Neural cell (in vitro differentiated cells): ENCODE data around the gene STARD9. TPM values are rescaled to one million over a fixed set of nuclear protein-coding genes. Genes with fewer than 3 reads are reported as not detected.

Experiments used
- H2AFZ ChIP-seq: fragments of 200-600, 300-800 bp; sonication (generic), shearing (Covaris generic); 2 replicates; pipeline ENCODE4 v1.6.0; 2014; ENCODE audit warnings: low read depth, mild to moderate bottlenecking, antibody characterized with exemption, low read length, moderate library complexity
- H3F3A ChIP-seq: fragments of 200-600 bp; shearing (Covaris generic); 2 replicates; pipeline ENCODE4 v1.6.1; 2016; ENCODE audit warnings: mild to moderate bottlenecking, moderate library complexity, mixed read lengths, antibody characterized with exemption, low read length; ENCODE audit not compliant: insufficient read depth, poor library complexity, severe bottlenecking
- H3K27ac ChIP-seq: fragments of 200-600, 300-800 bp; sonication (generic), shearing (Covaris generic); 2 replicates; pipeline ENCODE4 v1.5.1; 2014; ENCODE audit warnings: mild to moderate bottlenecking, low read length, moderate library complexity
- H3K27me3 ChIP-seq: fragments of 300-800, 200-600 bp; sonication (generic), shearing (Covaris generic); 2 replicates; pipeline ENCODE4 v1.6.0; 2014; ENCODE audit warnings: mild to moderate bottlenecking, low read depth, low read length, moderate library complexity; ENCODE audit not compliant: insufficient read depth
- H3K36me3 ChIP-seq: fragments of 300-800, 200-600 bp; sonication (generic), shearing (Covaris generic); 2 replicates; pipeline ENCODE4 v1.5.1; 2014; ENCODE audit warnings: mild to moderate bottlenecking, antibody characterized with exemption, low read length, moderate library complexity; ENCODE audit not compliant: insufficient read depth
- H3K4me2 ChIP-seq: fragments of 300-800, 200-600 bp; sonication (generic), shearing (Covaris generic); 2 replicates; pipeline ENCODE4 v1.6.0; 2014; ENCODE audit warnings: mild to moderate bottlenecking, low read length
- H3K4me3 ChIP-seq: fragments of 300-800, 200-600 bp; sonication (generic), shearing (Covaris generic); 2 replicates; pipeline ENCODE4 v1.5.1; 2014; ENCODE audit warnings: mild to moderate bottlenecking, low read length, moderate library complexity
- H3K79me2 ChIP-seq: fragments of 200-600 bp; shearing (Covaris generic); replicated peaks from 2 replicates; pipeline ENCODE4 v1.6.0; 2014; ENCODE audit warnings: mild to moderate bottlenecking, low read length, moderate library complexity; ENCODE audit not compliant: insufficient read depth
- H3K9ac ChIP-seq: fragments of 300-800, 200-600 bp; sonication (generic), shearing (Covaris generic); 2 replicates; pipeline ENCODE4 v1.6.1; 2016; ENCODE audit warnings: mild to moderate bottlenecking, low read length, mixed read lengths
- H3K9me2 ChIP-seq: fragments of 200-600 bp; shearing (Covaris generic); 2 replicates; pipeline ENCODE4 v1.6.1; 2016; ENCODE audit warnings: mild to moderate bottlenecking, low read length, mixed read lengths; ENCODE audit not compliant: insufficient read depth
- H3K9me3 ChIP-seq: fragments of 200-600, 300-800 bp; sonication (generic), shearing (Covaris generic); 2 replicates; pipeline ENCODE4 v1.6.1; 2016; ENCODE audit warnings: mild to moderate bottlenecking, mixed run types, low read length, moderate library complexity, mixed read lengths
- H4K20me1 ChIP-seq: fragments of 200-600 bp; shearing (Covaris generic); 2 replicates; pipeline ENCODE4 v1.6.1; 2016; ENCODE audit warnings: mild to moderate bottlenecking, mixed run types; ENCODE audit not compliant: insufficient read depth
- CTCF ChIP-seq: fragments of 450-650 bp; IDR thresholded peaks from 2 replicates; pipeline ENCODE4 v1.5.1; 2014; ENCODE audit warnings: antibody characterized with exemption, mild to moderate bottlenecking, moderate library complexity; ENCODE audit not compliant: poor library complexity, severe bottlenecking
- EP300 ChIP-seq: fragments of 450-650 bp; conservative IDR thresholded peaks from 2 replicates; pipeline ENCODE4 v1.6.1; 2014; ENCODE audit warnings: antibody characterized with exemption, mild to moderate bottlenecking, moderate library complexity; ENCODE audit not compliant: poor library complexity, severe bottlenecking
- EZH2 ChIP-seq: fragments of 200-600, 300-800 bp; shearing (Covaris generic), sonication (generic); IDR thresholded peaks from 2 replicates; pipeline ENCODE4 v1.6.1; 2014; ENCODE audit warnings: antibody characterized with exemption, low read length, borderline replicate concordance, mild to moderate bottlenecking; ENCODE audit not compliant: insufficient read depth, poor library complexity, severe bottlenecking
- MXI1 ChIP-seq: fragments of 450-650 bp; conservative IDR thresholded peaks from 2 replicates; pipeline ENCODE4 v1.6.1; 2014; ENCODE audit warnings: antibody characterized with exemption, mild to moderate bottlenecking; ENCODE audit not compliant: poor library complexity, severe bottlenecking
- POLR2AphosphoS5 ChIP-seq: IDR thresholded peaks from 2 replicates; pipeline ENCODE4 v1.6.1; 2012
- RAD21 ChIP-seq: fragments of 450-650 bp; conservative IDR thresholded peaks from 2 replicates; pipeline ENCODE4 v1.6.1; 2014; ENCODE audit warnings: antibody characterized with exemption, mild to moderate bottlenecking, moderate library complexity
- REST ChIP-seq: IDR thresholded peaks from 2 replicates; pipeline ENCODE4 v1.6.1; 2012; ENCODE audit warnings: borderline replicate concordance
- SMC3 ChIP-seq: fragments of 450-650 bp; conservative IDR thresholded peaks from 2 replicates; pipeline ENCODE4 v1.6.1; 2014; ENCODE audit warnings: antibody characterized with exemption, mild to moderate bottlenecking, moderate library complexity; ENCODE audit not compliant: poor library complexity
- TAF1 ChIP-seq: IDR thresholded peaks from 2 replicates; pipeline ENCODE4 v1.6.1; 2012; ENCODE audit warnings: low read depth
- polyA plus RNA-seq: library from polyadenylated mRNA; depleted of rRNA; stranded (reverse); fragments of >200 nt; gene quantifications from 2 replicates; pipeline ENCODE4 v1.2.3, GENCODE V29; 2014

Gene STARD9
- polyA plus RNA-seq, 1 donor from 2014 or later, result 6.4 TPM

- H4K20me1 ChIP-seq, result no peaks in the 10 kb centered on the region
- H3K4me2 ChIP-seq, result no peak overlapping the region
- TF ChIP-seq REST (no peak), TAF1 (no peak), SMC3 (no peak)
- H3K9me3 ChIP-seq, result no peaks in the 10 kb centered on the region
- no peaks in the 10 kb centered on the region for H3K36me3 ChIP-seq
- H3K27me3 ChIP-seq, result no peaks in the 10 kb centered on the region
- no peak overlapping the region for H3K4me3 ChIP-seq
- no peaks in the 10 kb centered on the region for H3K9me2 ChIP-seq
- no peak overlapping the region for H3K27ac ChIP-seq
- H2AFZ ChIP-seq, result no peak overlapping the region
- H3F3A ChIP-seq, result no peaks in the 10 kb centered on the region
- H3K79me2 ChIP-seq, result no peaks in the 10 kb centered on the region
- H3K9ac ChIP-seq, result no peak overlapping the region
These were observed 131.7 kb downstream of the STARD9 start for GRCh38 chr15:42707068-42707467.

- no peaks in the 10 kb centered on the region for H3K27me3 ChIP-seq
- H4K20me1 ChIP-seq, result no peaks in the 10 kb centered on the region
- TF ChIP-seq EZH2 (no peak), POLR2AphosphoS5 (no peak), SMC3 (no peak), REST (no peak), RAD21 (no peak), CTCF (no peak), EP300 (no peak), TAF1 (no peak), MXI1 (no peak)
- H3K9ac ChIP-seq, result no peak overlapping the region
- no peak overlapping the region for H3K4me2 ChIP-seq
- no peaks in the 10 kb centered on the region for H3K79me2 ChIP-seq
- no peaks in the 10 kb centered on the region for H3K9me3 ChIP-seq
- no peak overlapping the region for H3K4me3 ChIP-seq
- H3F3A ChIP-seq, result no peaks in the 10 kb centered on the region
- no peaks in the 10 kb centered on the region for H3K36me3 ChIP-seq
- H3K9me2 ChIP-seq, result no peaks in the 10 kb centered on the region
- no peak overlapping the region for H3K27ac ChIP-seq
- H2AFZ ChIP-seq, result no peak overlapping the region
These were observed 132.6 kb downstream of the STARD9 start for GRCh38 chr15:42707873-42708544.
